ENCODE data around the gene PEX14.

The PEX14 gene

DNA sequence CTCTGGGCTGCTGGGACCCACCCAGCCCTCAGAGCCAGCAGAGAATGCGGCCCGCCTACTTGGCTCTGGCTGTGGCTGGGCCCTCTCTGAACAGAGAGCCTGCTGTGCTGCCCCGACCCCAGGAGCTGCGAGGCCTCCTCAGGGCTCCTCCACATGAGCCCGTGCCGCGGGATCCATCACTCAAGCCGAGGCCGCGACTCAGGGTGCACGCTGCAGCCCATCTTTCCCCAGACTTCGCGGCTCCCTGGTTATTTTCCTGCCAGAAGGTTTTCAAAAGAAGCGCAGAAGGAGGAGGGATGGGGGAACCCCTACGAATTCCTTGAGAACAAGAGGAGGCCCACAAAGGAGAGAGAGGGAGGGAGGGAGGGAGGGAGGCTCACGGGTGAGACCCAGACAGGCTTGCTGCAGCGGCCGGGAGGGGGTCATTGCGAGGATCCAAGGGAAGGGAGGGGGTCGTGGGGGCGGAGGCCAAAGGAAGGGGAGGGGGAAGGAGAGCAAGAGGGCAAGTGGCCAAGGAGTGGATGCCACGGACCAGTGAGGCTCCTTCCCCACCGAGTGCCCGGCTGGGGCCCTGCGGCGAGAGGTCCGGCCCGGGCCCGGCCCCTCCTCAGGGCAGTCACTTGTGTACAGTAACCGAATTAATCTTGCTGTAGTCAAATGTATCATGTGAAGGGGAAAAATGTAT, 174.9 kb downstream of the PEX14 start:
- no peak for DNase-seq (ENCODE audit: low read depth)

DNA sequence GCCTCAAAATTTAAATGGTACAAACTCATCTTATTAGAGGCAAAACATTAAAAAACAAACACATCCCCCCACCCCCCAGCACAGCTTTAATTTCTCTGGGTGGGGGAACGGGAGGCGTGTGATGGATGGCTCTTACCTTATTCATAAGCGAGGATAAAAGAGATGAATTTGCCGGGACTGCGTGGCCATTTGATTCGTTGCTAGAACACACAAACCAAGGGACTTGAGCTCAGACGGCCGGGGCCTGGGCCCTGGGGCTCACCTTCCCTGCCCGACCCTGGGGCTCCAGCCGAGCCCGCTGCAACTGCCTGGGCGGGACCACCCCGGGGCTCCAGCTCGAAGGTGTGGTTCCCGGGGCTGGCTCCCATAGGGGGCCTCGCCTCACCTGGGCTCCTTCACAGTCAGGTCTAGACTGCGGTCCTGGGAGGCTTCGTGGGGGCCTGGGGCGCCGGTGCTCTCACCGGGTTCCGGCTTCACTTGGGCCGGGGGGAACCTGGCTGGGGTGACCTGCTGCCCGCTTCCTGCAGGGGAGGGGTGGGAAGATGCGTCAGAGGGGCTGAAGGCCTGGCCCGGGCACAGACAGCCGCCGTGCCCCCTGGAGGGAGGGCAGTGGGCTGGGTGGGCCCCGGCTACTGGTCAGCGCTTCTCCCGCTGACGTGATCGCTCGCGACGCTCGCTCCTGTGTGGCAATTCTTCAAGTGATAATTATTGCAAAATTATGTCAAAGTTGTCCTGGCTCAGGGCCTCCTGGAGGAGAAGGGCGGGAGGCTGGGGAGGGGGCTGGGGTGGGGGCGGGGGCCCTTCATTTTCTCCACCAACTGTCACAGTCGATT, 176.0 kb downstream of the PEX14 start:
- DNase-seq (ENCODE audit: low read depth), result no peak

DNA sequence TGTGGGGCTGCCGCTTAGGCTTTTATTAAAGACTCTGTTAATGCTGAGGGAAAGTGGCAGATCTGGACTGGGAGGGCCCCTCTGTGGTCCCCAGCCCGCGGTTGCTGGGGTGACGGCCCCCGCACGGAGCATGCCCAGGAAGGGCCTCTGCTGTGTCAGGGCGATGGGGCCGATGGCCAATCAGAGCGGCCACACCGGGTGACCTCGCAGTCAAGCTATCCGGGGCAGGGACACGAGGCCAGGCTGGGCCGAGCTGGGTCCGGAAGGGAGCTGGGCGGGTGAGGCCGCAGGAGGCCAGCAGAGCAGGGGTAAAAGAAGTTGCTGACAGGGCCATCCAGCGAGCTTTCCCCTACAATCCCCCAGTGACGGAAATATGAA, 176.6 kb downstream of the PEX14 start:
- DNase-seq (ENCODE audit: low read depth), result no peak

DNA sequence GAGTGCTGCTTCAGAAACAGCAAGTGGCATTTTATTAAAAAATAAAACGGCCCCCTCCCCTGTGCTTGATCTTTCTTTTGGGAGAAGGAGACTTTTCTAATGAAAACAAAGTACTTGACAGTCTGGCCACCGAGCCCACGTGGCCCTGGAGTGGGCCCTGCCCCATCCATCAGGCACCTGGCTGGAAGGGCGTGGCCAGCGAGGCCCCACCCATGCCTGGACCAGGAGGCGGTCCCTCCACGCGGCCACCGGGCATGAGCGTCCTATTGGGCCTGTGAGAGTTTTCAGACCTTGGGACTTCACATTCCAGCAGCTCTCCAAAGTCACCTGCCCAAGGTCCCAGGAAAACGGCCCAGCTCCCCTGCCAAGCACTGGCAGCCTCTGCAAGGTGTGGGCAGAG, 177.0 kb downstream of the PEX14 start:
- no peak for DNase-seq (ENCODE audit: low read depth)

DNA sequence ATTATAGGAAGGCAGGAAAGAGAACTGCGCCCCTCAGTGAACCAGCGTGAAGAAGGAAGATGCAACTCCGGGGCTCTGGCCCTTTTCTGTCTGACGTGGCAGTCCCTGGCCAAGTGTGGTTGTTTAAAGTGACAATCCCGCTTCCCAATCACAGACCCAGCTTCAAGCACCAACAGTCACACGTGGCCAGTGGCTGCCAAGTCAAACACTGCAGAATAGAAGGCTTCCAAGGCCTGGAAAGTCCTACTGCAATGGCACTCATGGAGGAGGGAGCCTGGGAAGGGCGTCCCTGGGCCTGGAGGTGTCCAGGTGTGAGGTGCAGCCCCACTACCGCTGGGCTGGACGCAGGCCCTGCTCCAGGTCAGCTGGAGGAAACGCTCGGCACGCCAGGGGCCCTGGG, 177.9 kb downstream of the PEX14 start:
- no peak for DNase-seq (ENCODE audit: low read depth)

DNA sequence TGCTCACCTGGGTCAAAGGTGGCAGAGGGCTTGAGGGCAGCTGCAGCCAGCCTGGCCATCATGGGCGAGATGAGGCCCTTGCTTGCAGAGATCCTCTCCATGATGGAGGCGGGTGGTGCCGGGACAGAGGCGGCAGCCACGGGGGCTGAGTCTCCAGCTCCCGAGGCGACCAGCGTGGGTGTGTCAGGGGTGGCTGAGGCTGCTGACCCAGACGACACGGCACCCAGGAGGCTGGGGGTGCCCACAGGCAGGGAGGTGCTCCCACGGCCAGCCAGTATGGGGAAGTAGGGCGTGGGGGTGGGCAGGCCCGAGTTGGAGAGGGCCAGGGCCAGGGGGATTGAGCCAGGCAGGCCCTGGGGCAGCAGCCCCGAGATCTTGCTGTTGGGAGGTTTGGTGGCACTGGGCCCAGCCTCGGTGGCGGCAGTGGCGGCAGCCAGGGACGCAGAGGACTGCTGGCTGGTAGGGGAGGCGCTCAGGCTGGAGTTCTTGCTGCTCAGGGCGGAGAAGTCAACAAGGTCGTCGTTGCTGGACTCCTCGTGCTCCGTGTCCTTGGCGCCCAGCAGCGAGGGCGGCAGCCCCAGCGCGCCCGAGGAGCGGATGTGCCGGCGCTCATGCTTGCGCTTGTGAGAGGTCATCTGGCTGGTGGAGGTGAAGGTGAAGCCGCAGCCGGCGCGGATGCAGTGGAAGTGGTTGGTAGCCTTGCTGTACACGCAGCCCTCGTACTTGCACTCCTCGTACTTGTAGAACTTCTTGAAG, 178.8 kb downstream of the PEX14 start:
- no peak for DNase-seq (ENCODE audit: low read depth)

DNA sequence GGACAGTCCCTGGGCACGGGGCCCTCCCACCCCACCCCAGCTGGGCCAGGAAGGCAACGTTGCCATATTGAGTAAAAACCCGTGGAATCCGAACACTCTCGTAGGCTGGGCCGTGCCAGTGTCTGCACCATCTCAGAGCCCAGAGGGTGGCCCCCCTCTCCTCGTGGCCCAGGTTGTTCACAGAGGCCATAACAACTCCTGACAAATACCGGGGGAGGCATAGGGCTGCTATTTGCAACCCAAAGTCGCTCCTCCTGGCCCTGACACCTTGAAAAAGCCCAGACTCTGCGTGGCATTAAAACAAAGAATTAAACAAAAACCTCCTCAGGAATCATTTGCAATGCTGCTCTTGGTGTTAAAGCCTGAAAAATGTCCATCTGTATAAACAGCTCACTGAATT, 180.3 kb downstream of the PEX14 start:
- no peak for DNase-seq (ENCODE audit: low read depth)

DNA sequence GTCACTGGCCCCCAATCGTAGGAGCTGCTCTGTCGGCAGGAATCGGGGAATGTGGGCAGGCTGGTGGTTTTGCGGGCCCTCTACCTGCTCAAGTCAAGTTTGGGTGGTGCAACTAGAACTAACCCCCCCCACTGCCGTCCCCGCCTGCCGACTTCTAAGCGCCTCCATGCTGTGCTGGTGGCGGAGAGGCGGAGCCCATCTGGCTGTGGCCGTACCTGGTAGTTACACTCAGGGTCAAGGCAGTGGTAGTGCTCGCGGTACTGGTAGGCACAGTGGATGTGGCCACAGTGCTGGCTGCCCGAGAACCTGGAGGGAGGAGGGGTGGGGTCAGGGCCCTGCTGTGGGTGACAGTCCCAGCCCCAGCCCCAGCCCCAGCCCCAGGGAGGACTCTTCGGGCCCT, 181.7 kb downstream of the PEX14 start:
- no peak for DNase-seq (ENCODE audit: low read depth)

DNA sequence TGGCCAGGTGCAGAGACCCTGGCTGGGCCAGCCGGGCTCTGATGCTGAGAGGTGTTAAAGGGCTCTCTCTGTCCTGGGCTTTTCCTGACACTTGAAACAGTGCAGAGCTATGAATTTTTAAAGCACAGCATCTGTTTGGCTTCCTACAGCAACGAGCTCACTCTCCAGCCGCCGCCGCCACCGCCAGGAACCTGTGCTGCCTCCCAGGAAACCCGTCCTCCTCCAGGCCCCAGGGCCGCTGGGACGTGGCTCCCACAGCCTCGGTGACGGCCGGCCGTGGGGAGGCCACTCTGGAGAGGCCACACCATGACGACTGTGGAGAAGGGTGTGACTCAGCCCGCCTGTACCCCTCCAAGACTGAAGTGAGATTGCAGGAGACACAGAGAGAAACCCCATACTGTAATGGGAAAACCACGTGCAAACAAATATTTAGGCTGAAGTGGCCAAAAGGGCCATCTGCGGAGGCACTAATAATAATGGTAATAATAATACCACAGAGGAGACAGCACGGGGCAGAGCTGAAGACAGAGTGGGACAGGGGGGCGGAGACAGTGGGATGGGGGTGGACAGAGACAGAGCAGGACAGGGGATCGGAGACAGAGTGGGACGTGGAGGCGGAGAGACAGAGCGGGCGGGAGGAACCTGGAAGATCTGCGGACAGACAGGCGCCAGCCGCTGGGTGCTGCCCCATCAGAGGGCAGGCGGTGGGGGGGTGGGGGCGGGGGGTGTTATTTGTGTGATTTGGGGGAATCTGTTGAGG, 182.5 kb downstream of the PEX14 start:
- DNase-seq (ENCODE audit: low read depth), result no peak

DNA sequence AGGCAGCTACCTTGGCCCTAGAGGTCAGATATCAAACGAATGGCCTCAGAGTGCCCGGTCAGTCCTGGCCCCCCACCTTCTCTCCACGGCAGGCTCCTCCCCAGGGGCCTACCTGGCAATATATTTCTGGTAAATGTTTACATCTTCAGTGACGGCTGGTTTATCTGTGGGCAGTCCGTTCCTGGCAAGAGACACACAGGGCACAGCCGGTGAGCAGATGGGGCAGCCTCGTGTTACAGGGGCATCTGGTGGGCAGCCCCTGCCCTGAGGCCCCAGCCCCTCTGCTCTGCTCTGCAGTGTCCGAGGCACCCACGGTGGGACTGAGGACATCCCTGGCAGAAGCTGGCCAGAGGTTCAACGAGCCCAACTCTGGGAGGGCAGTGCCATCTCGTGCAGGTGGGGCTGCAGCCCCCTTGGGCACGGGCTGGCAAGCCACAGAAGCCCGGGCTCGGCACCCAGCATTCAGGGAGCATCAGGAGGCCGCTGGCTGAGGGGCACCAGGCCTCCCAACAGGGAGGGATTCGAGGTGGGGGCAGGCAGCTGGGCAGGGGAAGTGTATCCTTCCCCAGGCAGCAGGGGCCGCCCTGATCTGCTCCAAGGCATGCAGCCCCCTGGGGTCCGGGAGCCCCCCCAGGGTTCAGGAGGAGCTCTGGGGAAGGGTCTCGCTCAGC, 183.8 kb downstream of the PEX14 start:
- no peak for DNase-seq (ENCODE audit: low read depth)

DNA sequence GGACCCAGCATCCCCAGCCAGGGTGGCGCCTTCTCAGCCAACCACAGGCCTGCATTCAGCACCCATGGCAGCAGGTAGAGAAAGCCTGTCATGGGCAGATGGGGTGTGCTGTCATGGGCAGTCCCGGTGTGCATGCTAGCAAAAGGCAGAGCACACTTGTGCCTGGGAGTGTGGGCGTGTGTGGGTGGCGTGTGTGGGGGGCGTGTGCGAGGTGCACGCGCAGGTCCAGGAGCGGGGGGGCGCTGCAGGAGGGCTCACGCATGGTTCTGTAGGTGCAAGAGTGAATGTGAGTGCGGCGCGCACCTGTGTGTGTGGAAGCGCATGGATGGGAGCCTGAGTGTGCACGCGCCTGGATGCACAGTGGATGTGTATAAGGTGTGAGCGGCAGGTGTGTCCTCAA, 184.5 kb downstream of the PEX14 start:
- DNase-seq (ENCODE audit: low read depth), result no peak

DNA sequence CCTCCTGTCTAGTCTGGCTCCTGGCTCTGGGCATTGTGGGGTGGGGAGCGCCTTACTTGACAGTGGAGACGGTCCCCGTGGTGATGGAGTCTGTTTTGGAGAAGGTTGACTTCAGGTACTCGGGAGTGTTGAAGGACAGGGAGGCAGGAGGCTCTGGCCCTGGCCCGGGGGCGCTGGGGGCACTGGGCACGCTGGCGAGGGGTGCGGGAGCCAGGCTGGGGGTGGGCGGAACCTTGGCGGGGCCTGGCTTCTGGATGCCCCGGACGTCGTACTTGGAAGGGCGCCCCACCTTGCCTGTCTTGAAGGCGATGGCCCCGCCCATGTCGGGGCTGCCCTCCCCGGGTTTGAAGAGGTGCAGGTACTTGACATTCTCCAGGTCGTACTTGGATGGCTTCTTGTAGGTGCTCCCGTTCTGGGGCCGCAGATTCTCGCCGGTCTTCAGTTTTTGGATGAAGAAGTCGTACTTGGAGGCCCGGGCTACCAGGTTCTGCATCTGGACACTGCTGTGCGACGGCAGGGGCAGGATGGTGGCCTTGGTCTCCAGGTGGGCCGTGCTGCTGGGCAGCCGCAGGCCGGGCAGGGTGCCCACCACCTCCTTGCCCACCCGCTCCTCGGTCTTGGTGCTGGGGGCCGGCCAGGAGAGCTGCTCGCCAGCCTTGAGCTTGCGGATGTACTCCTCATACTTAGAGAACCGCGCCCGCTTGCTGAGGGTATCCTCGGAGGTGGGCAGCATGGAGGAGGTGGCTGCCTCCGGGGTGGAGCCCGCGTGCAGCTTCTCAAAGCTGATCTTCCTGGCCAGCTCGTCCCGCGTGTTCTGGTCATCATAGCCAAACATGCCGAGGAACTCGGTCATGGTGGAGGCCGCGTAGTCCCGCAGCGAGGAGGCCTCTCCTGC, 185.1 kb downstream of the PEX14 start:
- no peak for DNase-seq (ENCODE audit: low read depth)

DNA sequence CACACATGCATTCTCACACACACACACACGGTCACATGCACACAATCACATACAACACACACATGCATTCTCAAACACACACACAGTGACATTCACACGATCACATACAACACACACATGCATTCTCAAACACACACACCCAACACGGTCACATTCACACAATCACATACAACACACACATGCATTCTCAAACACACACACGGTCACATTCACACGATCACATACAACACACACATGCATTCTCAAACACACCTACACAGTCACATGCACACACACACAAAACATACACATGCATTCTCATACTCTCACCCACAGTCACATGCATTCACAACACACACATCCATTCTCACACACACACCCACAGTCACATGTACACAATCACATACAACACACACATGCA, 186.7 kb downstream of the PEX14 start:
- no peak for DNase-seq (ENCODE audit: low read depth)

DNA sequence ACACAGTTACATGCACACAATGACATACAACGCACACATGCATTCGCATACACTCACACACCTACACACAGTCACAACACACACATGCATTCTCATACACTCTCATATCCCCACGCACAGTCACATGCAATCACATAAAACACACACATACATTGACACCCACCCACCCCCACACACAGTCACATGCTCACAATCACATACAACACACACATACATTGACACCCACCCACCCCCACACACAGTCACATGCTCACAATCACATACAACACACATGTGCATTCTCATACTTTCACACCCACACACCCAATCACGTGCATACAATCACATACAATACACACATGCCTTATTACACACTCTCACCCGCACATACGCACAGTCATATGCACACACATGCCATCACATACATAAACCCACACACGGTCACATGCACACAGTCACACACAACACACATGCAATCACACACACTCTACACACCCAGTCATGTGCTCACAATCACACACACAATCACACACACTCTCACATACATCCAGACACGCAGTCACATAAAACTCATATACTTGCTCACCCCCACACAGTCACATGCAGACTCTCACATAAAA, 187.4 kb downstream of the PEX14 start:
- no peak for DNase-seq (ENCODE audit: low read depth)

DNA sequence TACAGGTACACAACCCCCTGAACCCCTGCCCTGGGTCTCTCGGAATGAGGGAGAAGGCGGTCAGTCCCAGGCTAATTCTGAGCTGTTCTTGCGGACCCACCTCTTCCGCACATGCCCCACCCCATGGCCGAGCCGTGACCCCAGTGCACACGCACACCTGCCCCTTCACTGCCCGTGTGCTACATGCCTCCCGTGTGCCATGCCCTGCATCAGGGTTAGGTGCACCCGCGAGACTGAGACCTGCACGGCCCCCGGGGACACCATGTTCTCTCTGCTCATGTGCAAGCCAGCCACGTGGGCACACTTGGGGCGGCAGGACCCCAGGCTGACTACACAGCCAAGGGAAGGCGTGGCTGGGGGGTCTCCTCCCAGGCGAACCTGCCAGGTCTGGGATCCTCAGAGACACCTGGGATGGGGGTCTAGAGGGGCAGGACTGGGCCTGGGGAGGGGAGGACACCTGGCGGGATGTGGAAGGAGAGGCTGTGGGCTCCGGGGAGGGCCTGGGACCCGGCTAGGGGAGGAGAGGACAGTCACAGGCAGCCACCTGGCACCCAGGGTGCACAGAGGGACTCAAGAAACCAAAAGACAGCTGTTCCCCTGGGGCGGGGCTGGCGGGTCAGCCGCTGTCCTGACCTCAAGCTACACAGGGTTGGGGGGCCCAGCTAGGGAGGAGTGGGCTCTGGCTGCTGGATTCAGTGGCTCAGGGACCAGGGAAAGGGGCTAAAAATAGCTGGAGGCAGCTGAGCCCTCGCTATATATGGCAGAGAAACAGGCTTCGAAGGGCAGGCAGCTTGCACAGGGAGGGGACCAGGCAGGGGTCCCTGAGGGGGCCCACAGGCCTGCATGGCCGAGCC, 188.3 kb downstream of the PEX14 start:
- no peak for DNase-seq (ENCODE audit: low read depth)

DNA sequence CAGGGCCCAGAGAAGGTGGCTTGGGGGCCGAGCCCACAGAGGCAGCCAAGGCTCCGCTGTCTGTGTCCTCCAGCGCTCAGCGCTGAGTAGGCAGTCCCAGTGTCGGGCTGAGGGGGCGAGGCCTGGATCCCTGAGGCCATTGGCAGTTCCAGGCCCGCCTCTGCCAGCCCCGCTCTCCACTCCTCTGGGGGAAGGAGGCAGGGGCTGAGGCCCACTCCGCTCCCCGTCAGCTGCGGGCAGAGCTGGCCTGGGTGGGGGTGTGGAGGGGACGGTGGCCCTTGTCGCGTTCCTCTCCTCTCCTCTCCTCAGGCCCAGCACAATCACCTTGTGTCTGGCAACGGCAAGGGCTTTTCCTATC, 188.9 kb downstream of the PEX14 start:
- no peak for DNase-seq (ENCODE audit: low read depth)

DNA sequence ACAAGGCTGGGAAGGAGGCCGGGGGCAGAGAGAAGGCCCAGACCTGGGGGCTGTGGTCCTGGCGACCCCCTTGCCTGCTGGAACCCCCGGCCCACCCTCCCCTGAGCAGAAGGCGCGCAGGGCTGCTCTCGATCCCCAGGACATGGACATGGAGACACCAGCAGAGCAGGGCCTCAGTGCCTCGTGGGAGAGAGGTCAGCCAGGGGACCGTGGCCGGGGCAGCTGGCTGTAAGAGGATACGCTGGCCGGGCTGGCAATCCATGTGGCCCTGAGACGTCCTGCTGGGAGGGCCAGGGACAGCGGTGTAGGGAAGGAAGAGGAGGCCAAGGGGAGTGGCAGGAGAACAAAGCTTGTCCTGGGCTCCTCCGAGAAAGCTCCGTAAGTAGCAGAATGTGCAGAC, 189.5 kb downstream of the PEX14 start:
- DNase-seq (ENCODE audit: low read depth), result no peak

DNA sequence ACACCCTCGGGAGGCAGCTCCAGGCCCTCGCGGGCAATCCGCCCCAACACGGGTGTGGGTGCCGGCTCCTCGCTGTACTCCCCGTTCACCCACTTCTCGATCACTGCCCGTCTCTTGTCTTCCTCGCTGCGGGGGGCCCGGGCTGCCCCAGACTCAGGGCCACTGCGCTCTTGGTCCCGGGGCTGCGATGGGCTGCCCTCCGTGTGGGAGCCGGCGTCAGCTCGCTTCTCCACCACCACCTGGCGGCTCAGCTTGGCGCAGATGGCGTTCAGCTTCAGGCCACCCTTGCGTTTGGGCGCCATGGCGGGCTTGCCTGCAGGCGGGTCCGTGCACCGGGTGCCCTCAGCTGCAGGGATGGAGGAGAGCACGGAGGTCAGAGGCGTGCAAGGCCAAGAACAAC, 190.5 kb downstream of the PEX14 start:
- DNase-seq (ENCODE audit: low read depth), result no peak
